Breast epithelium (tissue), 3 donors: ENCODE data around the gene LYSMD1.
"Not testable (repeated sequence)": the region's sequence is repeated elsewhere in the genome, so short reads cannot be mapped to it uniquely, and the experiment has no call there.

ENCODE experiments used
- POLR2A ChIP-seq: fragments of 450-650 bp; IDR thresholded peaks from one replicate; pipeline ENCODE4 v1.6.1; 2016; ENCODE audit warnings: antibody characterized with exemption, mild to moderate bottlenecking, moderate library complexity
- POLR2AphosphoS5 ChIP-seq, 3 donors: sonication (generic); formaldehyde crosslinking; IDR thresholded peaks; one replicate each; pipeline ENCODE4 v1.6.1; 2017; ENCODE audit warnings: antibody characterized with exemption in 3 of 3
- TF ChIP-seq, protein P1 (sequence below), 3 donors: fragments of 450-650 bp; IDR thresholded peaks; one replicate each; pipeline ENCODE4 v1.5.1; 2016 to 2017; ENCODE audit warnings: antibody characterized with exemption in 3 of 3, mild to moderate bottlenecking in 3 of 3, moderate library complexity in 3 of 3

DNA sequence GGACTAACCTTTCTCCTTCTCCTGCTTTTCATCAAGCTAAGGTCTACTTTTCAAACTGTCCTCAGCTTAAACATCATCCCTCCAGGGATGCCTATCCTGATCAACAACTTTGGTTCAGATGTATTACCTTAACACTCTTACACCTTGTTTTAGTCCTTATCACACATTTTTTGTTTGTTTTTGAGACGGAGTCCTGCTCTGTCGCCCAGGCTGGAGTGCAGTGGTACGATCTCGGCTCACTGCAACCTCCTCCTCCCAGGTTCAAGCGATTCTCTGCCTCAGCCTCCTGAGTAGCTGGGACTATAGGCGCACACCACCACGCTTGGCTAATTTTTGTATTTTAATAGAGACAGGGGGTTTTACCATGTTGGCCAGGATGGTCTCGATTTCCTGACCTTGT lies 23.0 kb upstream of the LYSMD1 start:
- TF ChIP-seq, protein P1, sequence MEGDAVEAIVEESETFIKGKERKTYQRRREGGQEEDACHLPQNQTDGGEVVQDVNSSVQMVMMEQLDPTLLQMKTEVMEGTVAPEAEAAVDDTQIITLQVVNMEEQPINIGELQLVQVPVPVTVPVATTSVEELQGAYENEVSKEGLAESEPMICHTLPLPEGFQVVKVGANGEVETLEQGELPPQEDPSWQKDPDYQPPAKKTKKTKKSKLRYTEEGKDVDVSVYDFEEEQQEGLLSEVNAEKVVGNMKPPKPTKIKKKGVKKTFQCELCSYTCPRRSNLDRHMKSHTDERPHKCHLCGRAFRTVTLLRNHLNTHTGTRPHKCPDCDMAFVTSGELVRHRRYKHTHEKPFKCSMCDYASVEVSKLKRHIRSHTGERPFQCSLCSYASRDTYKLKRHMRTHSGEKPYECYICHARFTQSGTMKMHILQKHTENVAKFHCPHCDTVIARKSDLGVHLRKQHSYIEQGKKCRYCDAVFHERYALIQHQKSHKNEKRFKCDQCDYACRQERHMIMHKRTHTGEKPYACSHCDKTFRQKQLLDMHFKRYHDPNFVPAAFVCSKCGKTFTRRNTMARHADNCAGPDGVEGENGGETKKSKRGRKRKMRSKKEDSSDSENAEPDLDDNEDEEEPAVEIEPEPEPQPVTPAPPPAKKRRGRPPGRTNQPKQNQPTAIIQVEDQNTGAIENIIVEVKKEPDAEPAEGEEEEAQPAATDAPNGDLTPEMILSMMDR (IDR thresholded peaks at IDR 0.05) = not testable (repeated sequence)
- not testable (repeated sequence) for TF ChIP-seq POLR2AphosphoS5 (IDR thresholded peaks at IDR 0.05); POLR2A
